ENCODE measurements around the gene ANKRD6.

The ANKRD6 gene

DNA sequence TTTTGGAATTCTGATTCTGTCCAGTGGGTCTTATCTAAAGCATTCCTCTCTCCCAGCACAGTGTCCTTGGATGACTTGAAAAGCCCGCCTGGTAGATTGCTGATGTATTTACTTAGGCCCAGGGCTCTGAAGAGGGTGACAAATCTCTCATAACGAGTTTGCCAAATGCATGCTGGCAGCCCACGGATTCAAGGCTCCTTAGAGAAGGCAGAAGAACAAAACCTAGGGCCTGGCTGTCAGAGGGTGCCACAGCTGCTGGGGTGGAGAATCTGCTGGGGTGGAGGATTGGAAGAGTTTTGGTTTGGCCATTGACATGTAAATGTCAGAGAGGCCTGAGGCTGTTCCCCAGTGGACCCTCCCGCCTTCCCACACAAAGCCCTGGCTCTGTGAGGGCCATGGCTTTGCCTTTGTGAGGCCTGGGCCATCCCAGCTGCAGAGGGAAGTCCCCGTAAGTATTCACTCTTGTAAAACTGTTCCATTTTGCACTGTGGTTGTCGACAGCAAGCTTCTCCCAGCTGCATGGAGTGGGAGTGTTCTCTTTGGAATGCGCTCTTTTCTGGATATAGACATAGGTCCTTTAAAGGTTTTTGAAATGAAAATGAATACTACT, 50.3 kb downstream of the ANKRD6 start:
- TF ChIP-seq TARDBP (IDR thresholded peaks at IDR 0.05), result no peak
- ChIA-PET CTCF (no interaction called here), POLR2A (no interaction called here)
- DNase-seq (ENCODE audit: extremely low spot score), result no peak

- ChIA-PET POLR2A (no interaction called here), CTCF (interaction anchor here (1.0 kb wide), 1 partner anchor 53 kb away, joined by 4 read pairs; no protein-coding TSS in a partner anchor)
- TF ChIP-seq L3MBTL2 (conservative IDR thresholded peaks at IDR 0.05), result no peak
- no peak for TF ChIP-seq SUZ12 (IDR thresholded peaks at IDR 0.05)
- no peak for TF ChIP-seq ELF4 (IDR thresholded peaks at IDR 0.05)
- no peak for TF ChIP-seq CTBP1 (IDR thresholded peaks at IDR 0.05; ENCODE audit: borderline replicate concordance)
- no peak for TF ChIP-seq ARNT (IDR thresholded peaks at IDR 0.05)
- DNase-seq (ENCODE audit: extremely low spot score), result no peak
Observed at GRCh38 chr6:89485320-89485719, 52.4 kb downstream of the ANKRD6 start.

- no peak for DNase-seq (ENCODE audit: extremely low spot score)
- TF ChIP-seq CTBP1 (IDR thresholded peaks at IDR 0.05; ENCODE audit: borderline replicate concordance), result no peak
- no peak for TF ChIP-seq ELF4 (IDR thresholded peaks at IDR 0.05)
- TF ChIP-seq PKNOX1 (IDR thresholded peaks at IDR 0.05), result no peak
- TF ChIP-seq ZNF384 (IDR thresholded peaks at IDR 0.05), result no peak
- TF ChIP-seq FOXM1 (IDR thresholded peaks at IDR 0.05; ENCODE audit: borderline replicate concordance), result no peak
- TF ChIP-seq ARNT (IDR thresholded peaks at IDR 0.05), result no peak
- no peak for TF ChIP-seq FOXA1 (IDR thresholded peaks at IDR 0.05)
- no peak for TF ChIP-seq HDGF (IDR thresholded peaks at IDR 0.05; ENCODE audit: borderline replicate concordance)
- TF ChIP-seq SUZ12 (IDR thresholded peaks at IDR 0.05), result no peak
- no peak for TF ChIP-seq FOXK2 (IDR thresholded peaks at IDR 0.05)
- TF ChIP-seq BHLHE40 (IDR thresholded peaks at IDR 0.05; ENCODE audit: borderline replicate concordance), result no peak
- TF ChIP-seq SP1 (IDR thresholded peaks at IDR 0.05), result no peak
- no peak for TF ChIP-seq LEF1 (IDR thresholded peaks at IDR 0.05; ENCODE audit: borderline replicate concordance)
- no peak for TF ChIP-seq L3MBTL2 (conservative IDR thresholded peaks at IDR 0.05)
- CTCF ChIA-PET, result no interaction called here
- POLR2A ChIA-PET, result no interaction called here
Observed at GRCh38 chr6:89487864-89488263, 54.9 kb downstream of the ANKRD6 start.

GRCh38 chr6:89488438-89488837, 55.5 kb downstream of the ANKRD6 start:
- ChIA-PET CTCF (no interaction called here), POLR2A (no interaction called here)
- no peak for DNase-seq (ENCODE audit: extremely low spot score)
- no peak for TF ChIP-seq BHLHE40 (IDR thresholded peaks at IDR 0.05; ENCODE audit: borderline replicate concordance)
- TF ChIP-seq LEF1 (IDR thresholded peaks at IDR 0.05; ENCODE audit: borderline replicate concordance), result no peak

- POLR2A ChIA-PET, result no interaction called here
- no peak for TF ChIP-seq LEF1 (IDR thresholded peaks at IDR 0.05; ENCODE audit: borderline replicate concordance)
- no peak for TF ChIP-seq TARDBP (IDR thresholded peaks at IDR 0.05)
- TF ChIP-seq ELF4 (IDR thresholded peaks at IDR 0.05), result no peak
- TF ChIP-seq FOXK2 (IDR thresholded peaks at IDR 0.05), result no peak
- TF ChIP-seq NFRKB (IDR thresholded peaks at IDR 0.05), result no peak
- TF ChIP-seq FOXA1 (IDR thresholded peaks at IDR 0.05), result no peak
- TF ChIP-seq BHLHE40 (IDR thresholded peaks at IDR 0.05; ENCODE audit: borderline replicate concordance), result no peak
- no peak for TF ChIP-seq PKNOX1 (IDR thresholded peaks at IDR 0.05)
- no peak for TF ChIP-seq SP1 (IDR thresholded peaks at IDR 0.05)
- no peak for TF ChIP-seq L3MBTL2 (conservative IDR thresholded peaks at IDR 0.05)
- no peak for DNase-seq (ENCODE audit: extremely low spot score)
- CTCF ChIA-PET, result interaction anchor here (0.6 kb wide), 1 partner anchor 15 kb away, joined by 3 read pairs; no protein-coding TSS in a partner anchor
Observed at GRCh38 chr6:89489078-89489477, 56.1 kb downstream of the ANKRD6 start.

DNA sequence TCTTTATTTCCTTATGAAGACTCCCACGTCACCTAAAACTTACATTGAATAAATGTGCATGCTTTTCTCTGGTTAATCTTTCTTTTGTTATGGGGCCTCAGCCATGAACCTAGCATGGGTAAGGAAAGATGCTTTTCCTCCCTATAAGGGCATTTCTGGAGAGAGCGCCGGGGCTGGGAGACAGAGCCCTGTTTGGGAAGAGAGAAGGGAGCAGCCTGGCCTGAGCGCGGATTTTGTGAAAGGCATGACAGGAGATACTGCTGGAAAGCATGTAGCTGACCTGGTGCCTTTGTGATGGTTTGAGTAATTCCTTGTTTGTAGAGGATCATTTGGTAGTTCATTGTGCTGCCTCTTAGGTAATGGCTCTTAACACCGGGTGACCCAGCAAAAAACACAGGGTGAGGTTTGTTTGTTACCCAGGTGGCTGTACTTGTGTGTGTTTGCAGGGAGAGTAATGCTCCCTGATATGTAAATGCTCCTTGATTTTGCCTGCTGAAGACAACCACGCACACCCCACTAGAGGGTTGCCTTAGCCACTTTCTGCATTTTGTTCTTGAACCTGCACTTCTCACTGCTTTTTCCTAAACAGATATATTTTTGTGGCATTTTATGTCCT, 59.2 kb downstream of the ANKRD6 start:
- ChIA-PET POLR2A (no interaction called here), CTCF (no interaction called here)
- TF ChIP-seq HDGF (IDR thresholded peaks at IDR 0.05; ENCODE audit: borderline replicate concordance) (no peak), ELF4 (IDR thresholded peaks at IDR 0.05) (no peak), ZNF384 (IDR thresholded peaks at IDR 0.05) (no peak), SUZ12 (IDR thresholded peaks at IDR 0.05) (no peak), ARNT (IDR thresholded peaks at IDR 0.05) (no peak), FOXA1 (IDR thresholded peaks at IDR 0.05) (no peak), BHLHE40 (IDR thresholded peaks at IDR 0.05; ENCODE audit: borderline replicate concordance) (no peak), TARDBP (IDR thresholded peaks at IDR 0.05) (no peak), FOXK2 (IDR thresholded peaks at IDR 0.05) (no peak), LEF1 (IDR thresholded peaks at IDR 0.05; ENCODE audit: borderline replicate concordance) (no peak), SP1 (IDR thresholded peaks at IDR 0.05) (no peak), NFRKB (IDR thresholded peaks at IDR 0.05) (no peak), PKNOX1 (IDR thresholded peaks at IDR 0.05) (no peak), L3MBTL2 (conservative IDR thresholded peaks at IDR 0.05) (no peak), FOXM1 (IDR thresholded peaks at IDR 0.05; ENCODE audit: borderline replicate concordance) (no peak), CTBP1 (IDR thresholded peaks at IDR 0.05; ENCODE audit: borderline replicate concordance) (no peak)
- DNase-seq (ENCODE audit: extremely low spot score), result no peak
